CD4-positive, alpha-beta T cell treated with Interferon alpha-2 for 1 hour (primary cell): ENCODE data around the gene MEGF11.
"Not testable (repeated sequence)": the region's sequence is repeated elsewhere in the genome, so short reads cannot be mapped to it uniquely, and the experiment has no call there.

Source experiments
- DNase-seq, 2 donors: peaks; one replicate each; pipeline ENCODE4 v3.0.0-alpha.2; 2020 to 2022

MEGF11 gene

DNA sequence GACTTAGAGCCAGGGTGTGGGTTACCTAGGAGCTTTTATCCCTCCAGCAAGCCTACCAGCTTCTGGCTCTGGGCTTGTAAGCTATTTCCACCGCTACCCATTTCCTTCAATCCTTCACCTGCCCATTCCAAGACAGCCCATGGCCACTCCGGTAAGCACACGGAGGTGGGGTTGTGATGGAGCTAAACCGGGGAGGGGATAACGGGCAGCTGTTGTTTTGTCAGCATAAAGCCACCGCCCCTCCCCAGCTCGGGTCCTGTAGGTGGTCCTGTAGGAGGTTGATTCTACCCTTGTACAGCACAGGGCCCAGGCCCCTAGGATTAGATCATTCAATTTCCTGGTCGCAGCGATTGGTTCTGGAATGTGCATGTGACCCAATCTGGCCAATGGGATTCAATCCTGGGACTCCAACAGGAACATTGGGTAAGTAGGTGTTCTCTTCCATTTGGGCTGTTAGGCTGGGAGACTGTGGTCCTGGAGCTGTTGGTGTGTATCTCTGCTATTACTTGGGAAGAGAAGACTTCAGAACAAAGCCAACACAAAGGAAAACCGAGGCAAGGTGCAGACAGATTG is 233.6 kb downstream of the MEGF11 start:
- DNase-seq = no peak

DNA sequence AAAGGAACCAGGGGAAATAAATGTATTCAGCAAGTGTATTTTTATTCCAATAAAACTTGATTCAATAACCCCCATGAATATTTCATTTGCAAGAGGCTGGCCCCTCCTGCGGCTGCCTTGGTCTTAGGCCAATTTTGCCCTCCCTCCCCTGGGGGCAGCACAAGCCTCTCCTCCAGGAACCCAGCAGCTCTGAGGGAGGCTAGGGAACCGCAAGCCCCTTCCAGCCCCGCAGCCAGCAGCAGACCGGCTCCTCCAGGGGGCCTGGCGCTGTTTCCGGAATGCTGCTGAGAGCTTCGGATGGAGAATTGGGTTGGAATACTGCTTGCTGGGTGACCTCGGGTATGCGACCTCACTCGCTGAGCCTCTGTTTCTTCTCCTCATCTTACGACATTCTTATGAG is 234.2 kb downstream of the MEGF11 start:
- DNase-seq = no peak

DNA sequence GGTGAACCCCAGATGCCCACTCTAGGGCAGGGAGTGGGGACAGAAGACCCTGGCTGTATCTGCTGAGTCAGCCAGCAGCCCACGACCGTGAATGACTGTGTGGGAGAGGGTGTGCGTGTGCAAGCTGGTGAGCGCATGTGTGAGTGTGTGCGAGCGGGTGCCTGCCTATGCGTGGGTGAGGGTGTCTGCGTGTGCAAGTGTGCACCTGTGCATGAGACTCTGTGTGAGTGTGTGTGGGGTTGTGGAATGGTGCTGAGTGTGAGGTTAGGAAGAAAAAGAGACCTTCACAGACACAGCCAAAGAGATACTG is 235.1 kb downstream of the MEGF11 start:
- no peak for DNase-seq

DNA sequence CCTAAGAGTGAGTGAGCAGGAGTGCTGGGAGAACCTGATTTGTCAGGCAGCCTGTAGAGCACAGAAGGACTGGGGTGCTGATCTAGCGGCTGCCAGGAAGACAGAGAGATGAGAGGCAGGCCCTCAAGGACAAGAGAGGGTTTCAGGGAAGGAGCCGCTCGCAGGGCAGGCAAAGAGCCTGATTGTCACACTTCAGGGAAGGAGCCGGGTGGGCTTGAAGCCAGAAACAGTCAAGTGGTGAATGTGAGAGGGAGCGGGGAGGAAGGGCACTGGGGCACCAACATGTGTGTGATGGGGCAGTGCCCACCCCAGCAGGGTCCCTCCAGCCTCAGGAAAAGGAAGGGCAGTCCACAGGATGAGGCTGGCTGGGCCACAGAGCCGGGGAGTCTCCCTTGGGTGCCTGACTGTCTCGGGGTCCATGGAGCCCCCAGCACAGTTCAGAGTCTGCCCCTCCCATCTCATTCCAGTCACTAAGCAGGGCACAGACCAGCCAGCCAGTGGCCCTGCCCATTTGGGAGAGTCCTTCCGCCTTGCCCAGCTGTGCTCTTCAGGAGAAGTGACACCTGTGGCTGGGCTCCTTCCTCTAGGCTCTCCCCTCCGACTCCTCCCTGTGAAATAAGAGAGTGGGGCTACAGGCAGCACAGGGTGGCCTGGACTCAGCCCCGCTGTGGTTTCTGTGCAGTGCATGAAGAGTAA is 235.6 kb downstream of the MEGF11 start:
- DNase-seq = no peak

DNA sequence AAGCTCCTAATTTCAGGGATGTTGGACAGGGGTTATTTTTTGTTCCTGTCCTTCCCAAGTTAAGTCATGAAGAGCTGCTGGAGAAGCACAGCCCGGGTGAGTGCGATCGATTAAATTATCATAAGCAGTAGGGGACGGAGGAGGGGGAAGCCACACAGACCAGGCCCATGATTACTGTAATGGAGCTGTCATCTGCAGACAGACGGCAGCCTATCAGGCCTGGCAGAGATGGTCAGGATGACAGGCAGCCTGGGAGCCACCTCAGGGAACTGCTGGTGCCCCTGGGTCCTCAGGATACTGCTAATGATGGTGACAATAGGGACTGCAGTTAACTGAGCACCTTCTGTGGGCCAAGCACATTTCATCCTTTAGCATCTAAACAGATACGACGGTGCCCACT is 236.6 kb downstream of the MEGF11 start:
- no peak for DNase-seq

DNA sequence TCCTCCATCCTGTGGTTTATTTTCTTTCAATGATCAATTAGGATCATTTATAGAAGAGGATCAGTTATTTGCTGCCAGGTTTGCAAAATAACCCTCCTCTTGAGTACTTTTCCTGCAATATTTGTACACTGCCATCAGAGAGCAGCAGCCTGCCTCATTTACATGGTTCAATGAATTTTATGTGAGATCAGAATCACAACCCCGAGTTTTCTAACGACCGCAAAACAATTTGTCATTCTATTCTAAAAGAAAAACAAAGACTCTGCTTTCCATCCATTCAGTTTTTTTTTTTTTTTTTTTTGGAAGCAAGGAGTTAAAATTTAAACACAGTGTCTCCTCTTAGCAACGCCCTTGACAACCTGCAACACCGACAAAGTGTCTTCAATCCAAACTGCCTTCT is 237.4 kb downstream of the MEGF11 start:
- no peak for DNase-seq

DNA sequence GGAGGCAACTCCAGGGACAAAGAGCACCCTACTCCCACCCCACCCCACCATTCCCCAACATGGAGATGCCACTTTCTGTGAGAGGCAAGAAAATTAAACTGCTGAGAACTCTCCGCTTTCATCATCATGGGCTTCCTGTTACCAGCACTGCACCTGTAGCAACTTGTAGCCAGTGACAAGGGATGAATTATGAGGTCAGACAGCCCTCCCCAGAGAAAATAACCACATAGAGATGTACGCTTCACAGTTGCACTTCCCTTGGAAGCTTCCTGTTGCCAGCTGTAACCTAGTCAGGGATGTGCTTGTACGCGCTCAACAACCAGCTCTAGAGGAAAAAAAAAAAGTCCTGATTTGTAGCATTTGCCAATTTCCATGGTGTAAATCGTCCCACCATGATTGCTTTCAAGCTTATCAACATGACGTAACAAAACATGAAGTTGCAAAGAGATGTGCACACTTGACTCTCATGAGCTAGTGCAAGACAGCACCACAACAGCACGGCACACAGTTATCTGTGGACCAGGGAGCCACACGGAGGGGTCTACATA is 238.8 kb downstream of the MEGF11 start:
- no peak for DNase-seq

DNA sequence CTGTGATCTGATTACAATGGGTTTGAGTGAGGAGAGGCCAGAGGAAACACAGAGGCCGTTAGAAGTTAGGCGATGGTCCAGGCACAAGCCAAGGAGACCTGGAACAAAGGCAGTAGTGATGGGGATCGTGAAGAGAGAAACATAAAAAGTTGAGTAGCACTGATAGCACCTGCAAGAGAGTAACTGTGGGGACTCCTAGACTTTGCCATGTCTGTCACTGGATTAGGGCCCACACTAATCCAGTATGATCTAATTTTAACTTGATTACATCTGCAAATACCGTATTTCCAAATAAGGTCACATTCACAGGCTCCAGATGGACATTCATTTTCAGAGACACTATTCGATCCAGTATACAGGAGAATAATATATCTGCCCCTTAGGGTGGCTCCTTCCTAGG is 239.5 kb downstream of the MEGF11 start:
- DNase-seq = no peak

DNA sequence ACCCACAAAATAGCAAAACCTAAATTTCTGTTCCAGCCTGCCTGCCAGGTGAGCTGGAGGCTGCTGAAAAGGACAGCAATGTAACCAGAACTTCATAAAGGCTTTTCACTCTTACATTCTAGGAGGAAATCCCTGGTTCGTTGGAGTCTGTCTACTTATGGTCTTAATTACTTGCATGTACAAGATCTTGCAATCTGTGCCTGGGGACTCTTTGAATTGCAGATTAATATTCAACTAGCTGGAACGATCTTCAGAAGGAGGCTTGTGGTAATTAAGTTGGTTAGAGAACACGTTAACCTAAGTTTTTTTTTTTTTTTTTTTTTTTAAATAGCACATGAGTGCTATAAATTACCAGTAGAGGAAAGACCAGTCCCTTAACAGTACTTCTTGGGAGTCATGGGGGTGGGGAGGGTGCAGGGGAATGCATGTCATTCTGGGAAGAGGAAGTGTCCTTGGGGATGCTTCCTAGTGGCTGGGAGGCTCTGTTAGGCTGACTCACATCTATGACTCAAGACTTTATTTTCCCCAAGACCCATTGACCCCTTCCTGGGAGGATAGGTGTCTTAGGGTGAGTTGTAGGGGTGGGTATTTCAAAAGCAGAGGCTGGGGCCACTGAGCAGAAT is 244.5 kb downstream of the MEGF11 start:
- no peak for DNase-seq

DNA sequence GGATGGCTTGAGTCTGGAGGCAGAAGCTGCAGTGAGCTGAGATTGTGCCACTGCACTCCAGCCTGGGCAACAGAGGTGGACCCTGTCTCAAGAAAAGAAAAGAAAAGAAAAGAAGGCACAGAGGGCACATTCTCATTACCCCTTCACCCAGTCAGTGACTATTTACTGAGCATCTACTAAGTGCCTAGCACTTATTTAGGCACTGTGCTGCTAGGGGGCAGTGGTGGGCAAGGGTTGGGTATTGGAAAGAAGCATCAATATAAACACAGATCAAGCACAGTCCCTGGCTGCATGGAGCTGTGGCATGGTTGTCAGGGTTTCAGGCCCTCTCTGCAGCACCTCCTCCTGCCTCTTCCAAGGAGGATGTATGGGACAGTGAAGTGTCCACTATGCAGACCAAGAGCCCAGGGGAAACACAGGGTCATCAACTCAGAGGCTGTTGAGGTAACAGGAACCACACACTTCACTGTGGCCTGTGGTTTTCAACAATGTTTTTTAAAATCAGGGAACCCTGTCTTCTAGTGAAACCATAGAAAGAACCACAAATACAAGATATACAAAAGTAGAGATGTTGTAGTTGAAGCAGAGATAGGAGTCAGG is 245.8 kb downstream of the MEGF11 start:
- DNase-seq = no peak

DNA sequence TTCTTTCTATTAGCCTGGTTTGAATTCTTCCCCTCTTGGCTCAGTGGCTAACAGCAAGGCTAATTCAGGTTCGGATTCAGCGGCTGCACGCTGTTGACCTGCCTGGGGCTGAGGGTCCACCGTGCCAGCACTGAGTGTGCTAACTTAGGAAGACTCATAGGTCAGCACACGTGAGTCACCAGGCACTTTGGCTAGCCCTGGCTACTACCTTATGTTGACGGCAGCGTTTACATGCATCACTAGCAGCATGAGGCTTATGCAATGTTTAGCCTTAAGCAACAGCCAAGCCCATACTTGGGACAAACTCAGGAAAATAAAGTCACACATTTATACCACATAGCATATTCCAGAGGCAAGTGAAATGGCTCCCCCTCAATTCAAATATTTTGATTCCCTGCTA is 246.6 kb downstream of the MEGF11 start:
- DNase-seq = no peak

DNA sequence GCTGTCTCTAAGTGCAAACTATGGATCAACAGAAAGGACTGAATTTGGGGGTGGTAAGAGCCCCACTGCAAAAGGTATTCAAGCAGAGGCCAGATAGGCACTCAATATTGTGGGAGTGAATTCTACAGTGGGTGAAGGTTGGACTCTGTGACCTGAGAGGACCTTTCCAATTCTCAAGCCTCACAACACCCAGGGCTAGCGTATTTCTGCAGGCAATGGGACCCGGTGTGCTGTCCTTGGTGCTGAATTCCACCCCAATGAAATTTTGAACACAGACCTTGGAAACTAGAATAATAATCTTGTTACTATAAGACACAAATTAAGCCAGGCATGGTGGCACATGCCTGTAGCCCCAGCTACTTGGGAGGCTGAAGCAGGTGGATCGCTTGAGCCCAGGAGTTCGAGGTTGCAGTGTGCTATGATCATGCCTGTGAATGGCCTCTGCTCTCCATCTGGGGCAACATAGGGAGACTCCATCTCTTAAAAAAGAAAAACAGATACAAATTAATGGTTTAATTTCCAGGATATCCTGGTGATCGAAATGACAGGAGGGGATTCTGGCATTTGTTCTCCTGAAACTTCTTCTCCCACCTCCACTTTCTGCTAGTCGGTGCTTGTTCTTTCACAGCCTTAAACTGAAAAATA is 248.8 kb downstream of the MEGF11 start:
- no peak for DNase-seq

DNA sequence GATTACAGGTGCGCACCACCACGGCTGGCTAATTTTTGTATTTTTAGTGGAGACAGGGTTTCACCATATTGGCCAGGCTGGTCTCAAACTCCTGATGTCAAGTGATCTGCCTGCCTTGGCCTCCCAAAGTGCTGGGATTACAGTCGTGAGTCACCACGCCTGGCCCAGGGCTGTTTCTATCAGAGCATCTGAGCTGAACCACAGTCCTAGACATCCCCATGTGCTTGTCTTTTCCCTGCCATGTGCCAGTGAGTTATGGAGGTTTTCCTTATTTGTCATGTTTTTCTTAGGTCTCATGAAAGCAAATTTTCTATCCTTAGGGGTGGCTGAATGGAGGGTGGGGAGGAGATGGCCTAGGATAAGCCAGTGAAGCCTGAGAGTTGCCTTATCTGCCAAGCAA is 250.4 kb downstream of the MEGF11 start:
- not testable (repeated sequence) for DNase-seq

DNA sequence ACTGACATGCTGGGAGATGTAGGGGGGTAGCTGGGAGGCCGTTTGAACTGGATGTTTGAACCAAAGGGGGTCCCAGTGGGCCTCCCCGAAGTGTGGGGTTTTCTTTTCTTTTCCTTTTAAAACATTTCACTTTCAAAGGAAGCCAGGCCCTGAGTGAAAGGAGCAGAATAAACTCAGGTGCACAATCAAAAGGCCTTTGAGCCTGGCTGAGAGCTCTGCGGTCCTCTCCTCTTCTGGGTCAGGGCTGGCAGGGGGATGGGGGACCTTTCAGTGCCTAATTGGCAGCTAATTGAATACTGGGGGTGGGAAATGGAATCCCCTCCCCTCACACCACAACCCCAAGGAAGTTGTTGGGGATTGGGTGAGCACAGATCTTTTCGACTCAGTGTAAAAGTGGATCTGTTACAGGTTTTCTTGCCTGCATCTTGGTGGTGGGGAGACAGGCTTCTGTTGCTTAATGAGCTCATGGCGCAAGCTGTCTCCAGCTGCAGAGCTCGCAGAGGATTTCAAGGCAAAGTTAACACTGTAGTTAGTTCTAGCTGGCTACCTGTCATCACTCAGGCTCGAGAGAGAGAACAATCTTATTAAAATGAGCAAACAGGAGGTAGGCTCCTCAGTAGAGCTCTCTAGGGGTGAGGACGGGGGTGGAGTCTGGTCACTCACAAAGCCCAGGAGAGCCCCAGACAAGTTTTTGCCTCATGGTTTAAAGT is 251.7 kb downstream of the MEGF11 start:
- no peak for DNase-seq

DNA sequence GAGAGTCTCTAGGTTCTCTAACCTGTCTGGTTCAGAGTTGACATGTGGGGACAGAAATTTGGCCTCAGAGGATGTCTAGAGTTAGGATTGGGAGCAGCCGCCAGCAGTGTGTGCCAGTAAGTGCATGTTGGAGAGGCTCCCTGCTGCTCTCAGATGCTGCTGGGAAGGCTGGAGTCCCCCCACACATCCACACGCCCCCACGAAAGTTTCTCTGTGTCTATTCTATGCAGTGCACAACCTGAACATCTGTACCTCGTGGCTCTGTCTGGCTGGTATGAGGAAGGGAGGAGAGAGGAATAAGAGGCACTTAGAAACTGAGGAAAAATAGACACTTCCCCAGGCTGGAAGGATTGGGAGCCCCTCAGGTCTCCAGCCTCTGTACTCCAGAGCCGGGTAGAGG is 252.5 kb downstream of the MEGF11 start:
- no peak for DNase-seq

DNA sequence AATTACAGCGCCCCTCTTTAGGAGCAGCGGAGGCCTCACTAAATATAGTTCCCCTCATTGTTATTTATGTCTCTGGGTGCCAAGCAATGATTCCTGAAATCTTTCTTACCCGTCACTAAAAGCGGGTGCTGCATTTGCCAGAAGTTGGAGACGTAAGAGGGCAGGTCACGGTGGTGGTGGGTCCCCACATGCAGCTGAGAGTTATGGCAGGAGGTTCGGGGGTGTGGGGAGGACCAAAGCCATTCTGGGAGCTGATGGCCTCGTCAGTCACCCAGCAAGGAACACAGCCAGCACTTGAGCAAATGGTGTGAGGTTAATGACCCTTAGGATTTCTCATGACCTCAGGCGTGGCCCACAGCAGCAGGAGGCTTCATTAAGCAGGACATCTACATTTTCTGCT is 255.1 kb downstream of the MEGF11 start:
- DNase-seq = no peak

DNA sequence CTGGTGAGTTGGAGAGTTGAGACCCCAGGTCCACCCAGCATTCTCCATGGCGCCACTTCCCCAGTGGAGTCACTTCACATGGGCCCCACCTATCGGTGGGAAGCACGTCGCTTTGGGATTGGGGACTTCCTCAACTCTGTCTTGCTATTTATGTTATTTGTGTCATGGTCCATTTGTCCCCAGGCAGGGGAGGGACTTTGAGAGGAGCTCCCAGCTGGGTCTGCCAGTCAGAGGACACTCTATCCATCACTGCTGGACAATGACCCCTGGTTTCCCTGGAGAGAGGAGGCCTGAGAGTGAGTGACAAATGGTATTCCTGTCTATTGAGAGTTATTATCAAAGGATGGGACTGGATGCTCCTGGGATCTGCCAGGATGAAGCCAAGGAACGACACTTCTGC is 256.6 kb downstream of the MEGF11 start:
- DNase-seq = no peak

DNA sequence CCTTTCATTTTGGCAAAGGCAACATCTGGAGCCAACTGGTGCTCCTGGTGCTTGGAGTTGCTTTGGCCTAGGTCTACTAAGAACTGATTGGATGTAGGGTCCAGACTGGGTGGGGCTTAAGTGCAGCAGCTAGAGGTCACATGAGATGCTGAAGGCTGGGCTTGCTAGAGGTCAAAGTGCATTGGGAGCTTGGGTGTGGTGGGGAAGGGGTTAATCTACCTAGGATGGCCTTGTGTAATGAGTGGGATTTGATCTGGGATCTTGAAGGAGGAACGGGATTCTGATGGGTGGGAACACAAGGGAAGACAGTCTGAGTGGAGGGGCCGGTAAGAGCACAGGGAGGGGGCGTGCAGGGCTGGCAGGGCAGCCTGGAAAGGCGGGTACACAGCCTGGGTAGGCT is 258.7 kb downstream of the MEGF11 start:
- DNase-seq = no peak

DNA sequence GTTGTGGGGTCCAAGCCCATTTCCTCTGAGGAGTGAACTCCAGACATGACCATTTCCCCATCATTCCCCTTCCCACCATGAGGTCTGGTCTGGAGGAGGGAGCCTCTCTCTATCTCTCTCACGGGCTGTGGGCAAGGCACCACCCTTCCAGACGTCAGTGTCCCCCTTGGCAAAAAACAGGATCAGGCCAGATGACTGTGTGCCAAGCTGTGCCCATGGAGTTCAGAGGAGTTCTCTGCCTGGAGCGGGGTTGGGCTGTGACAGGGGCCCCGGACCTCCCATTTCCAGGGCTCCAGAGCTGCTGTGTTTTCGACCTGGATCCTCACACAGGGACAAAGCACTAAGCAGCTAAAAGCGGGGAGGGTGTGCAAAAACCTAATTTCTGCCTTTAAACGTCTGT is 259.8 kb downstream of the MEGF11 start:
- DNase-seq = no peak

DNA sequence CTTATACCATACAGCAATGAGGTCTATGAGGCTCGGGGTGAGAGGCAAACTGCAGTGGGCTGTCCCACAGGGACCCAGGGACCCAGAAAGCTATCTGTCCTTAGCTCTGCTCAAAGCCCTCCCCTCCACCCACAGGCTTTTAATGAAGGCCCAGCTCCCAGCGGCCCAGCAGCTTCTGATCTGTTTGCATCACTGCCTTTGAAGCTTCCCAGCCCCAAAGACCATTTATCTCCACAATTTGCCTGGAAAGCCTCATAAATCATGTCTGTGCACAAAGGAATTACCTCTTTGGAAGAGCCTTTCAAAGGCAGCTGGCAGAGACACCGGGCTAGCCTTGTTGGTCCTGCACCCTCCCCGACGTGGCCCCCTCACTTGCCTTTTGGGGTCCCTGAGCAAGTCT is 260.3 kb downstream of the MEGF11 start:
- no peak for DNase-seq

DNA sequence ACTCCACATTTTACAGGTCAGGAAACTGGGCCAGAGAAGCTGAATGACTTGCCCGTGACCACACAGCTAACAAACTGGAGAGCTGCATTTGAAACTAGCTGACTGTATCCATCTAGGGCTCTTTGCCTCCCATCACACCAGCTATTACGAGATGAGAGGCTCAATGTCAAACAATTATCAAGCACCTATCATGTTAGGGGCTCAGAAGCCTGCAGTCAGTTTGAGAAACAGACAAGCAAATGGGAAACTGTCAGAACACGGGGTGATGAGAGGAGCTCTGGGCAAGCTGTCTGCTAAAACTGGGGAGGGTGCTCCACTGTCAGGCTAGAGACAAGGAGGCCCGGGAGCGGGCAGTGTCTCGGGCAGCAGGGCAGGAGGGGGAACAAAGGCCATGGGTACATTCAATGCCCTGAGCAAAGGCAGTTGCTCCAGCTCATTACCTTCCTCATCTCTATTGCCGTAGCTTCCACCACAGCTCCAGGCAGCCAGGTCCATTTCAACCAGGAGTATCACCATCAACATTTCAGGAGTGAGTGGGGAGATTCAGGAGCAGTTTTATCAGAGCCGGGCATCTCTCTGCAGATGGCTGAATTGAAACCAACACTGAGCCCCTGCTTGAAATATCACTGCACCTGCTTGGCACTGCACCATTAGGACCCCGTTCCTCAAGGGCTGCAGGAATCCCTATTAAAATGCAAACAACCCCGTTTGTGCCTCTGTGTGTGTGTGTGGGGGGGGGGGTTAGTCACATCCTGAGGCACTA is 261.6 kb downstream of the MEGF11 start:
- no peak for DNase-seq

DNA sequence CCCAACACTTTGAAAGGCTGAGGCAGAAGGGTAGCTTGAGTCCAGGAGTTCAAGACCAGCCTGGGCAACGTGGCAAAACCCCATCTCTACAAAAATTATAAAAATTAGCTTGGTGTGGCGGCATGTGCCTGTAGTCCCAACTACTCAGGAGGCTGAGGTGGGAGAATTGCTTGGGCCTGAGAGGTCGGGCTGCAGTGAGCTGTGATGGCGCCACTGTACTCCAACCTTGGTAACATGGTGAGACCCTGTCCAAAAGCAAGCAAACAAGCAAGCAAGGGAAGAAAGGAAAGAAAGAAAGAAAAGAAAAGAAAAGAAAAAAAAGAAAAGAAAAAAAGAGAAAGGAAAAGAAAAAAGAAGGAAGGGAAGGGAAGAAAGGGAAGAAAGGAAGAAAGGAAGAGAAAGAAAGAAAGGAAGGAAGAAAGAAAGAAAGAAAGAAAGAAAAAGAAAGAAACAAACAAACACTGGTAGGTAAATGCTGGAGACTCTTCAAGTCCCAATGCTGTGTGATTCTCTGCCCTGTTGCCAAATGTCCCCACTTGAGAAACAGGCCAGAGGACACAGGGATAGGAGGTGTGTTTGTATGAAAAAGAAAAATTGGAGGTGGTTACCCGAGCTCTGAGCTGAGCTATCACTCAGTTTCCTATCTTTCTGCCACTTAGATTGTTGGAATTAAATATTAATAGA is 263.1 kb downstream of the MEGF11 start:
- DNase-seq = no peak
